NOMO-1 (cell line): Measurements from ENCODE around the gene PLEKHN1.
"Not testable (repeated sequence)": the region's sequence is repeated elsewhere in the genome, so short reads cannot be mapped to it uniquely, and the experiment has no call there.

Experiments used
- DNase-seq, 2 experiments: peaks; one replicate each; lab custom pipeline; 2025; ENCODE audit not compliant: unreplicated experiment in 2 of 2; lab: John Stamatoyannopoulos, UW

PLEKHN1 gene

DNA sequence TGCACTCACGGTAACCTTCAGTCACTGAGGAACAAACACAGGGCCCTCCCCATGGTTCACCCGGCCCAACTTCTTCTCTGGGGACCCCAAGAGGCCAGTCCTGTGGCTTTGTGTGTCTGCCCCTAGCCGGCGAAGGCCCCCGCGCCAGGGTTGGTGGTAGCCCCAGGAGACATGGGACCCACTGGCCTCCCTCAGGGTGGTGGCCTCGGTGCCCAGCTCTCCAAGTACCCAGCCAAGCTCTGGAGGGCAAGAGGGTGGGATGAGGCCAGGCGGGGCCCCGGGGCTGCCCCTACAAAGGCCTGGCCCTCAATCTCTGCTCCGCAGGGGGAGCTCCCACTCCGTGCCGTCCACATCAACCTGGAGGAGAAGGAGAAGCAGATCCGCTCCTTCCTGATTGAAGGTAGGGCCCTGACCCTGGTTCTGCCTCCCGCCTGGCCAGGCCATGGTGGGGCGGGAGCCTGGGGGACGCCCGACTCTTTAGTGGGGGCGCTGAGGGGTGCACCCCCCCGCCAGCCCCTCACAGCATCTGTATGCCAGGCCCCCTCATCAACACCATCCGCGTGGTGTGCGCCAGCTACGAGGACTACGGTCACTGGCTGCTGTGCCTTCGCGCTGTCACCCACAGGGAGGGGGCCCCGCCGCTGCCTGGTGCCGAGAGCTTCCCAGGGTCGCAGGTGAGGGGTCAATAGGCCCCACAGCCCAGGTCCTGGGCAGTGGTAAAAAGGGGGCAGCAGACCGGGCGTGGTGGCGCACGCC is 5.6 kb downstream of the PLEKHN1 start:
- no peak for DNase-seq

DNA sequence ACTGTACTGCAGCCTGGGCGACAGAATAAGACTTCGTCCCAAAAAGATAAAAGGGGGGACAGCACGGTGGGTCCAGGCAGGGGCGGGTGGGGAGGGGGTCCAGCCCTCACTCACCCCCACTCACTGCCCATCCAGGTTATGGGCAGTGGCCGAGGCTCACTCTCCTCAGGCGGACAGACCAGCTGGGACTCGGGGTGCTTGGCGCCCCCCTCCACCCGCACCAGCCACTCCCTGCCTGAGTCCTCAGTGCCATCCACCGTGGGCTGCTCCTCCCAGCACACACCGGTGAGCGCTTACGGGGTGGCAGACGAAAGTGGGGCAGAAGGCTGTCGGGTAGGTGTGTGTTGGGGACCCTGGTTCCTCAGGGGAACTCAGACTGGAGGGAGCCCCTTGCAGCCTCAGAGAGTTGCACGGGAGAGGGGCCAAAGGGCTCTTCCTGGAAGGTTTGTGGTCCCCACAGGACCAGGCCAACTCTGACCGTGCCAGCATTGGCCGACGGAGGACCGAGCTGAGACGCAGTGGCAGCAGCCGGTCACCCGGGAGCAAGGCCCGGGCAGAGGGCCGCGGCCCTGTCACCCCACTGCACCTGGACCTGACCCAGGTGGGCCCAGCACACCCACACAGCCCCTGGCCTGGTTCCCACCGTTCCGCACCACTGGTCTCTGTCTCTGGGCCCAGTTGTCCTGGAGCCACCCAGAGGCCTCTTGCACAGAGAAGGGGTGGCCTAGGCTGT is 6.6 kb downstream of the PLEKHN1 start:
- DNase-seq, result no peak

DNA sequence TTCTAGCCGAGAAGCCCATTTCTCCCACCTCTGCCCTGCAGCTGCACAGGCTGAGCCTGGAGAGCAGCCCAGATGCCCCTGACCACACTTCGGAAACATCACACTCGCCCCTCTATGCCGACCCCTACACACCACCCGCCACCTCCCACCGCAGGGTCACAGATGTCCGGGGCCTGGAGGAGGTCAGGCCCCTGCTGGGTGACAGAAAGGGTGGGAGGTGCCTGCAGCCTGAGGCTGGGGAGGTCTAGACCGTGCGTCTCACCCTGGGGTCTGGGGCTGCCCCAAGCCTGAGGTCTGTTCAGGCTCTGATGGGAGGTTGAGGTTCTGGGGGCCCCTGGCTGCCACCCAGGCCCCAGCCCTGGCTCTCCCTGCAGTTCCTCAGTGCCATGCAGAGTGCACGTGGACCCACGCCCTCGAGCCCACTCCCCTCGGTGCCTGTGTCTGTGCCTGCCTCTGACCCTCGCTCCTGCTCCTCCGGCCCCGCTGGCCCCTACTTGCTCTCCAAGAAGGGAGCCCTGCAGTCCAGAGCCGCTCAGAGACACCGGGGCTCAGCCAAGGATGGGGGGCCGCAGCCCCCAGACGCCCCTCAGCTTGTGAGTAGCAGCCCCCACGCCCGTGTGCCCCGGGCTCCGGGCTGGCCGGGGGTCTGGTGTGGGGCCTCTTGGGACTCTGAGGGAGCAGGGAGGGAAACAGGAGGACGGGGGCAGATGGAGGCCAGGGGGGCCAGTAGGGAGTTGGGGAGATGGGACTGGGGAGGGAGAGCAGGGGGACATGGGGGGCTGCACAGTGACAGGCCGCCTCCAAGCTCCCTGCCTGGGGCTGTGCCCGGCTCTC is 7.4 kb downstream of the PLEKHN1 start:
- DNase-seq, result no peak

DNA sequence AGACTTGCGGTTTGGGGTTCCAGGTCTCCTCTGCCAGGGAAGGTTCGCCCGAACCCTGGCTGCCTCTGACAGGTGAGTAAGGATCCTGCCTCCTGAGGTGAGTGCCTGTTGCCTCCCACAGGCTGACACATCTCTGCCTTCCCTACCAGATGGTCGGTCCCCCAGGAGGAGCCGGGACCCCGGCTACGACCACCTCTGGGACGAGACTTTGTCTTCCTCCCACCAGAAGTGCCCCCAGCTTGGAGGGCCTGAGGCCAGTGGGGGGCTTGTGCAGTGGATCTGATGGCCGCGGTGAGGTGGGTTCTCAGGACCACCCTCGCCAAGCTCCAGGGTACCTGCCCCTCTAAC is 8.0 kb downstream of the PLEKHN1 start:
- DNase-seq, result no peak

DNA sequence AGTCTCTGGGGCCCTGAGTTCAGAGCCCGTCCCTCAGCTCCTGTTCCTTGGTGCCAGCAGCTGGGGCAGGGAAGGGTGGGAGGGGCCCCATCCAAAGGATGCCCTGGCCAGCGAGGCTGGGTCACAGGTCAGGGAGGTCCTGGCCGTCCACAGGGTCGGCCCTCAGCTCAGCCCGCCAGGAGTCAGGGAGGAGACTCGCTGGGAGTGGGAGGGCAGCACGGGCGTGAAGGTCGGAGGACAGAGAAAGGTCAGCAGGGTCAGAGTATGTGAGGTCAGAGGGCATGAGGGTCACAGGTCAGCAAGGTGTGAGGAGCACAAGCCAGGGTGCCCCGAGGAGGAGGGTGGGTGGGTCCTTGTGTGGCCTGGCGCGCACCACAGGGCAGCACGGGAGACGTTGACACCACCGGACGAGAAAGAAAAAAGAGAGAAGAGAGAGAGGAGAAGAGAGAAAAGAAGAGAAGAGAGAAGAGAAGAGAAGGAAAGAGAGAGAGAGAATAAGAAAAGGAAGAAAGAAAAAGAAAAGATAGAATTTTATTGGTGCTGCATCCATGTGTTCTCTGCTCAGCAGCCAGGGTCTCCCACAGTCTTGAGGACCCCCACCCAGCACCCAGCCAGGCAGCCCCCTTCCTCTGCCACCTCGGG is 8.5 kb downstream of the PLEKHN1 start:
- no peak for DNase-seq

DNA sequence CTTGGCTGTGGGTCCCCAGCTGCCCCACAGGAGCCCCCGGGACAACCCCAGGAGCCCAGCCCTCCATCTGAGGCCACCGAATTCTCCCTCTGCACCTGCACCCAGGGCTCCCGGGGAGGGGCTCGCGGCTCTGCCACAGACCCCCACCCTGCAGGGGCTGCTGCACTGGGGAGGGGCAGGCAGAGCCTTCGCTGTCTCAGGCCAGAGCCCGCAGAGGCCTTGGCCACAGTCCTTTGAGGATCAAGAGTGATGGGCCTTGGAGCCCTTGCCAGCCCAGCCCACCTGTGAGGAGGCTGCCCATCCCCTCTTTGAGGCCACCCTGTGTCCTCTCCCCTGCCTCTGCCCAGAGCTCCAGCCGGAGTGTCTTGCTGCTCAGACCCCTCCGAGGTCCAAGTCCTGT is 9.1 kb downstream of the PLEKHN1 start:
- DNase-seq, result no peak

DNA sequence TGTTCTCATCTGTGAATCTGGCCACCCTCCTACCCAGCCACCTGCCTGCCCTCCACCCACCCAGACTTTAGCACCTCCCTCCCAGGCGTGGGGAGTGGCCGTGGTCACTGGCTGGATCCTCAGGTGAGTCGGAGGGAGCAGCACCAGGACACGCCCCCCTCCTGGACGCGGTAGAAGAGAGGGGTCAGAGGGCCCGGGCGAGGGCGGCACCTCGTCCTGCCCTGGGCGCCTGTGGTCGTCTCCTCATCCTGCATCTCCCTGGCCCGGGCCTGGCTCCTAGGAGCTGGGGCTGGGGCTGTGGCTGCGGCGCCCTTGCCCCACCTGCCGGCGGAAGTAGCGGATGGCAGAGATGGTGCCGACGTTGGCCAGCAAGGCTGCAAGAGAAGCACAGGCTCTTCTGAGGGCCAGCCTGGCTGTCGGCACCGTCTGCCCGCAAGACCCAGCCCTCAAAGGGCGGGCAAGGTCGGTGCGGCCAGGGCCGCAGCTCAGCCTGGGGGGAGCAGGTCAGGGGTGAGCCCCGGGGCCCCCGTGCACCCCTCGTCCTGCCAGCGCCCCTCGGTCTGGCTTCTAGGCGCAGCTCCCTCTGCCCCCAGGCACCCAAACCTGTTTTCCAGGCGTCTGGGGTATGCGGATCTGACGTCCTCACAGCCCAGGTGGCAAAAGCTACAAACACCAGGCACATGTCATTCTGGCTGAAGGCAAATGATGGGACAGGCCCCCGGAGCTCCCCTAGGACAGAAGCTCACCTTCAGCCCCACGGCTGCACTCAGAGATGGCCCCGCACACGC is 9.8 kb downstream of the PLEKHN1 start:
- peak; percentile 37 to 66 for DNase-seq

DNA sequence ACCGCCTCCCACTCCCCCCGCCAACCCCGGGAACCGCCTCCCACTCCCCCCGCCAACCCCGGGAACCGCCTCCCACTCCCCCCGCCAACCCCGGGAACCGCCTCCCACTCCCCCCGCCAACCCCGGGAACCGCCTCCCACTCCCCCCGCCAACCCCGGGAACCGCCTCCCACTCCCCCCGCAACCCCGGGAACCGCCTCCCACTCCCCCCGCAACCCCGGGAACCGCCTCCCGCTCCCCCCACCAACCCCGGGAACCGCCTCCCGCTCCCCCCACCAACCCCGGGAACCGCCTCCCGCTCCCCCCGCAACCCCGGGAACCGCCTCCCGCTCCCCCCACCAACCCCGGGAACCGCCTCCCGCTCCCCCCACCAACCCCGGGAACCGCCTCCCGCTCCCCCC is 10.5 kb downstream of the PLEKHN1 start:
- not testable (repeated sequence) for DNase-seq

DNA sequence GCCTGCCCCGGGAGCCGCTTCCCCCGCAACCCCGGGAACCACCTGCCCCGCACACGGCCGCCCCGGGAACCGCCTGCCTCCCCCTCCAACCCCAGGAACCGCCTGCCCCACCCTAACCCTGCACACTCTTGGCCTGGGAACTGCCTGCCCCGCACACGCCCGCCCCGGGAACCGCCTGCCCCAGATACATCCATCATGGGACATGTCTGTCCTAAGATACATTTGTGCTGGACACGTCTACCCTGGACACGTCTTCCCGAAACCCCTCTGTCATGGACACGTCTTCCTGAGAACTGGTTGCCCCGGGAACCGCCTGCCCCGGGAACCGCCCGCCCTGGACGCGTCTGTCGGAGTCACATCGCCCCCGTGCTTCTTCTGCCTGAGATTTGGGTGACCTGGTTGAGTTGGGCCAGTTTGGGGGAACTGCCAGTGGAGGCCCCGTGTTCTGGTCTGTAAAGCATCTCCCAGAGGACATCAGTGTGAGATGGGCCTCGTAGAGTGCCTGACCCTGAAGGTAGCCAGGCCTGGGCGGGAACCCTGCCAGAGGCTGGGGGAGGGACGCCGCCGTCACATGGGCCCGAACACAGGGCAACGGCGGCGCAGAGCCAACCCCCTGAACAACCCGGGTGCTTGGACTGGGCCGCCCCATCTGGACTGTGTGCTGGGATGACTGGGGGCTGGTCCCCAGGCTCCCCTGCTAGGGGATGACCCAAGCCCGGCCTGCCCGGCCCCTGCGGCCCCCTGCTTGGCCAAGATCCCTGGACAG is 12.0 kb downstream of the PLEKHN1 start:
- no peak for DNase-seq

DNA sequence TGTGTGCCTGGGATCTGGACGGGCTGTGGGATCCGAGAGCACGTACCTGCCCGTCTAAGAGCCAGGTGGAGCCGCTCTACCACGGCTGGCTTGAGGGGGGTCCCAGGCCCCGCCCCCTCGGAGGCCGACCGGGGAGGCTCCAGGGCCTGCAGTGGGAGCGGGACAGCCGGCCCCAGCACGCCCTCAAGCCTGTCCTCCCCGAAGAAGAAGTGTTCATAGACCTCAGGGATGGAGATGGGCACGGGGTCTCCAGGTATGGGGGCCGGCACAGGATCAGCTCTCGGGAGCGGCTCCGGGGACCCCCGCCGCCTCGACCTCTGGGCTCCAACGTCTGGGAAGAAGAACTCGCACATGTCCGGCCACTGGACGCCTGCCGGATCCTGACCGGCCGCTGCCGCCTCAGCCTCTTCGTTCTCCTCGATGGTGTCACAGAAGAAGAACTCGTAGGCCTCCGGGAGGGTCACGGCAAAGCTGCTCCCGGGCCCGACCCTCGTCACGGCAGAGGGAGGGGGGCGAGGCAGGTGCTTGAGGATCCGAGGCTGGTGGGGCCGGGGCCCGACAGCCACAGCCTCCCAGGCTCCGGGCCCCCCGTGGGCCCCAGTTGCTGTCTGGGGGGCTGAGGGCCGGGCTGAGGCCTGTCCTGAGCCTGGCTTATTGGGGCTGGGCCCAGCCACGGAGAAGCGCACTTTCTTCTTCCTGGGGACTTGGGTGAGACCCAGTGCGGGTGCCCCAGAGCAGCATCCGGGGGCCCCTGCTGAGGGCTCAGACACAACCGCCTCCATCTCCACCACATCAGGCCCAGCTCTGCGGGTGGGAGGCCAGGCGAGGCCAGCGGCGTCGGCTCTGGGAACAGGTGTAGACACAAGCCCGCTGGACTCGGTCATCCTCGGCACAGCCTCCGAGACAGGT is 12.8 kb downstream of the PLEKHN1 start:
- DNase-seq, result no peak

DNA sequence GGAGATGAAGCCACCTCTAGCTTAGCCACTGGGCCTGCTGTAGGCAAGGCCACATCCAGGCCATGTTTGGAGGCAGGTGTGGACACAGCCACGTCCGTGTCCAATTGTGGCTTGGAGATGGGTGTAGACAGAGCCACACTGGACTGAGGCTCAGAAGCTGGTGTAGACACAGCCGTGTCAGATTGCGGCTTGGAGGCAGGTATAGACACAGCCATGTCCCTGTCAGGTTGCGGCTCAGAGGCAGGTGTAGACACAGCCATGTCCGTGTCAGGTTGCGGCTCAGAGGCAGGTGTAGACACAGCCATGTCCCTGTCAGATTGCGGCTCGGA is 13.4 kb downstream of the PLEKHN1 start:
- DNase-seq, result no peak

DNA sequence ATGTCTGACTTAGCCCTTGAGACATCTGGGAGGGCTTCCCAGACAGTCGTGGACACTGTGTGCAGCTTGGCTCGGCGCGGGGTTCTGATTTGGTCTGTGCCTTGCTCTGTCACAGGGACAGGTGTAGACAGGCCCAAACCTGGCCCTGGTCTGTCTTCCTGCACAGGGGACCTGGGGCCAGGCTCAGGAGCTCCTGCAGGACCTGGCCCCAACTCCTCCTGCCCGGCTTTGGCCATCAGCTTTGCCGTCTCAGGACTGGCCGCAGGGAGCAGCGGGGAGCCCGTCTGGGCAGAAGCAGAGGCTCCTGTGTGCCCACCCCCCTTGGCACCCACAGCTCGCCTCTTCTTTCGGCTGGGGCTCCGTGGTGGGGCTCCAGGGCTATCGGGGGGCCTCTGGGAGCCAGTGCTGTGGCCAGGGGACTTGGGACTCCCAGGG is 13.9 kb downstream of the PLEKHN1 start:
- DNase-seq, result no peak

DNA sequence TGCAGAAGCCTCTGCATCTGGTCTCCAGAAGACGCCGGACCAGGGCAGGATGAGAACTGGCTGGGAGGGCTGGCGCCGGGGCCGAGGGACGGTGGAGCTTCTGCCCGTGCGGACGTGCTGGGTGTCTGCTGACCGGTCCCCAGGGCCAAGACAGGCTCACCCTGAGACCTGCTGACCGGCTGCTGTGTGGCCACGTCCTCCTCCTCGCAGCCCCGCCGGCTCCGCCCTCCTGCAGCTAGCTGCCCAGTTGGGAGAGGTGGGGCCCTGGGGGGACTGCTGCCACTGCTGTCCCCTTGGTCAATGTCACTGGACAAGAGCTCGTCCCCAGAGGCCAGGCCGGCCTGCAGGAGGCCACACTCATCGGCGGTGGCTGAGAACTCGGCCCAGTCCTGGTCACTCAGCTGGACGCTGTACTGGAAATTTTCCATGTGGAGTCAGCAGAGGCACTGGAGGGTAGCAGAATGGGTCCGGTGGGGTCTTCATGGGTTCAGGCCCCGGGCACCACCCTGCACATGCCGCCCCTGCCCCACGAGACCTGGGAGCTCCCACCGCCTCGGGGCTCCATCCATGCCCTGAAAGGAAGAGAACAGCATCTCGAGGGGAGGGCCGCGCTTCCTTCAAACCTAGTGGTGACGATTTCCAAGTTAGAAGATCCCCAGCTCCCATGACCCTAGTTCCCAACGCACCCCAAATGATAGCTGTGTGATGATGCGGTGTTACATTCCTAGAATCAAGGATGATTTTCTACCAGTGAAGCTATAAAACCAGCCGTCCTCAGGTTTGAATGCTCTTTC is 14.5 kb downstream of the PLEKHN1 start:
- no peak for DNase-seq

DNA sequence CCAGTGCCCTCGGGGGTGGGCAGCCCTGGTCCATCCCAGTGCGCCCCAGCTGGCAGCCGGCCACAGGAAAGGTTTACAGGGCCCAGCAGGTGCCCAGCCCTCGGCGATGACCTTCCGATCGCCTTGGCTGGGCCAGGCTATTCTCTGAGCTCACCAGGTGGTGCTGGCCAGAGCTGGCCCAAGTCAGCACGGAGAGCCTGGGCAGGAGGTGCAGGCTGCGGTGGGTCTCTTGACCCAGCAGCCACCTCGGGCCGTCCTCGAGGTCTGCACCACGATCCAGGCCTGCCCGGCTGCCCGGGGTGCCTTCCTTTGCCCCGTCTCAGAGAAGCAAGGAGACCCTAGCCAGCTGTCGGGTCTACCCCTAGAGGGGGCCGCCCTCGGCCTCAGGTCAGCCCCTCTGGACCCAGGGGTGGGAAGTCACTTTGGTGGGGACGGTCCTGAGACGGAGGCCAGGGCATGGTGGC is 15.2 kb downstream of the PLEKHN1 start:
- no peak for DNase-seq

DNA sequence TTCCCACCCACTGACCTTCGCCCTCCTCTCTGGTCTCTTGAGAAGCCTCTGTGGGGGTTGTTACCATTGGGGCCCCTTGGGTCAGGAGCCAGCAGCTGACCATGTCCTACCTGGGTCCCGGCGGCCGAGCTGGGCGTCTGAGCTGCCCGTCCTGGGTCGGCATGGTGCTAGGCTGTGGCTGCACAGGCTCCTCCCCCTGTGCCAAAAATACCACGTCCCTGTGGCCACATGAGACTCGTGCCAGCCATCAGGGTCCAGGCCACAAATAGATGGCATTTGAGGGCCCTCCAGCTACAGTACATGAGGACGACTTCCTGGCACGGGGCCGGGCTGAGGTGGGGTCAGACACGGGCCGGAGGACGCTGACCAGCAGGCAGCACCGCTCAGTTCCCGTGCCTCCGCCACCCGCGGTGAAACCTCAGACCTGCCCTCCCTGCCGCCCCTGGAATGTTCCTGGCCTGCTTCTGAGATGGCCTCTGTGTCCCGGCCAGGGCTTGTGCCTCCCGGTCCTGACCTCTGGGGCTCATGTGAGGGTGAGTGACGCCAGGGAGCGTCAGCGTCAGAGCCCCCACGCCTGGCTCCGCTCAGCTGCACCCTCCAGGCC is 15.8 kb downstream of the PLEKHN1 start, which contains the start of gene PERM1:
Gene PERM1, minus strand, starts transcription at position 139 of the 604 bp plus-strand sequence. CDS start 1,064 bp downstream, outside the sequence.
- no peak for DNase-seq

DNA sequence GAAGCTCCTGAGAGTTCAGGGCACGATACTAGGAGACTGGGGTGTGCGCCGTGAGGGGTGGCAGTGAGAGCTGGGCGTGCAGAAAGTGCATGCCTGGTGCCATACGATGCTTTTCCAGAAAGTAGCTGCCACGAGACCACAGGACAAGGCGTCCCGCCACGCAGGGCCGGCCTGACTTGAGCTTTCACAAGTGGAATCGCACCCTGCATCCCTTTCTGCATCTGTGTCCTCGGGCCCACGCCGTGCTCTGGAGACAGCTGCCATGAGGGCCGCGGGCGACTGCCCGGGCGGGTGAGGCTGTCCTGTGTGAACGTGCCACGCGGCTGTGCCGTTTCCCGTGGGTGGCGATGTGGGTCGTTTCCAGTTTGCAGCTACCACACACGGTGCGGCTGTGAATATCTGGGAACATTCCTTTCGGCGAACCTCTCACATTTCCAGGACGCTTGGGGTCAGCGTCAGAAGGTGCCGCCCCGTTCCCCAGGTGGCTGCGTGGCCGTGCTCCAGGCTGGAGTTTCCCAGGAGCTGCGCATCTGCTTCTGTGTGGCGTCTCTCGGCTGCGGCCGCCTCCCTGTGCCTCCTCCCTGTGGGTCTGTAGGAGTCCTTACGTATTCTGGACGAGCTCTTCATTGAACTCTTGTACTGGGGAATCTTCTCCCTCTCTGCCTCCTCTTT is 16.6 kb downstream of the PLEKHN1 start:
- DNase-seq, result no peak
